Central memory CD8-positive, alpha-beta T cell (primary cell): ENCODE measurements around the gene CPAMD8.
A peak's percentile ranks its signal among the peaks of the same experiment; 100 is the strongest.
"Not testable (repeated sequence)": the region's sequence is repeated elsewhere in the genome, so short reads cannot be mapped to it uniquely, and the experiment has no call there.

ENCODE experiments used
- ATAC-seq: fragments of 150-1000 bp; cut with Tn5 transposase; replicated peaks from 2 replicates; pipeline ENCODE4 v1.10.0; 2022; ENCODE audit warnings: mild to moderate bottlenecking, moderate FRiP score, moderate number of reproducible peaks; ENCODE audit not compliant: poor library complexity, severe bottlenecking; ENCODE audit errors: extremely low read depth
- DNase-seq, 2 donors: peaks; one replicate each; pipeline ENCODE4 v3.0.0; 2021; ENCODE audit warnings: low spot score in 2 of 2
- H3K27ac Mint-ChIP-seq: one replicate; pipeline ENCODE4 v1.8.0; 2022; ENCODE audit warnings: low read depth, mild to moderate bottlenecking, moderate library complexity, mixed read lengths
- H3K27me3 Mint-ChIP-seq: one replicate; pipeline ENCODE4 v1.8.0; 2022; ENCODE audit warnings: mixed read lengths
- H3K36me3 Mint-ChIP-seq: one replicate; pipeline ENCODE4 v1.8.0; 2022; ENCODE audit warnings: mild to moderate bottlenecking, moderate library complexity, mixed read lengths; ENCODE audit not compliant: insufficient read depth
- H3K4me1 Mint-ChIP-seq: one replicate; pipeline ENCODE4 v1.8.0; 2022; ENCODE audit warnings: mixed read lengths
- H3K4me3 Mint-ChIP-seq: one replicate; pipeline ENCODE4 v1.8.0; 2022; ENCODE audit warnings: mild to moderate bottlenecking, moderate library complexity, mixed read lengths
- H3K9me3 Mint-ChIP-seq: one replicate; pipeline ENCODE4 v1.8.0; 2022; ENCODE audit warnings: mixed read lengths

Gene CPAMD8

GRCh38 chr19:17014212-17014861 is 12.3 kb downstream of the CPAMD8 start:
- not testable (repeated sequence) for H3K9me3 Mint-ChIP-seq, H3K36me3 Mint-ChIP-seq, H3K27ac Mint-ChIP-seq, ATAC-seq, H3K4me1 Mint-ChIP-seq, DNase-seq, H3K4me3 Mint-ChIP-seq
- peaks cover 37% of the 10 kb centered on the region for H3K27me3 Mint-ChIP-seq

- Mint-ChIP-seq H3K4me3 (no peak overlapping the region), H3K4me1 (no peaks in the 10 kb centered on the region), H3K27me3 (peaks cover 36% of the 10 kb centered on the region), H3K9me3 (peaks cover 5% of the 10 kb centered on the region), H3K27ac (no peak overlapping the region), H3K36me3 (no peaks in the 10 kb centered on the region)
- DNase-seq (no peak), ATAC-seq (no peak)
These were observed 15.1 kb downstream of the CPAMD8 start for GRCh38 chr19:17011485-17011884.

GRCh38 chr19:17006579-17006978 is 20.0 kb downstream of the CPAMD8 start:
- ATAC-seq (no peak), DNase-seq (no peak)
- H3K27me3 Mint-ChIP-seq: peaks cover 9% of the 10 kb centered on the region
- peaks cover 6% of the 10 kb centered on the region for H3K36me3 Mint-ChIP-seq
- H3K4me1 Mint-ChIP-seq: peaks cover 11% of the 10 kb centered on the region
- H3K4me3 Mint-ChIP-seq: no peak overlapping the region
- peak overlapping the region; percentile 2 for H3K27ac Mint-ChIP-seq
- H3K9me3 Mint-ChIP-seq: no peaks in the 10 kb centered on the region

GRCh38 chr19:17005000-17005399 is 21.6 kb downstream of the CPAMD8 start:
- Mint-ChIP-seq H3K27ac (no peak overlapping the region), H3K36me3 (peaks cover 11% of the 10 kb centered on the region), H3K4me1 (peaks cover 25% of the 10 kb centered on the region), H3K27me3 (no peaks in the 10 kb centered on the region), H3K9me3 (no peaks in the 10 kb centered on the region), H3K4me3 (no peak overlapping the region)
- ATAC-seq (no peak), DNase-seq (no peak)

- Mint-ChIP-seq H3K4me1 (peaks cover 25% of the 10 kb centered on the region), H3K4me3 (no peak overlapping the region), H3K36me3 (peaks cover 11% of the 10 kb centered on the region), H3K9me3 (no peaks in the 10 kb centered on the region), H3K27ac (no peak overlapping the region), H3K27me3 (no peaks in the 10 kb centered on the region)
- DNase-seq: no peak
- ATAC-seq: no peak
These were observed 22.2 kb downstream of the CPAMD8 start for GRCh38 chr19:17004386-17004785.

GRCh38 chr19:17002455-17002854 is 24.2 kb downstream of the CPAMD8 start:
- DNase-seq: no peak
- H3K4me1 Mint-ChIP-seq: peaks cover 25% of the 10 kb centered on the region
- peak overlapping the region; percentile 90 for H3K27ac Mint-ChIP-seq
- H3K36me3 Mint-ChIP-seq: peaks cover 11% of the 10 kb centered on the region
- H3K27me3 Mint-ChIP-seq: no peaks in the 10 kb centered on the region
- no peak for ATAC-seq
- H3K9me3 Mint-ChIP-seq: peaks cover 5% of the 10 kb centered on the region
- H3K4me3 Mint-ChIP-seq: peak overlapping the region; percentile 72

- Mint-ChIP-seq H3K9me3 (peaks cover 5% of the 10 kb centered on the region), H3K27ac (peak overlapping the region; percentile 90), H3K4me1 (peaks cover 25% of the 10 kb centered on the region), H3K27me3 (no peaks in the 10 kb centered on the region), H3K4me3 (peak overlapping the region; percentile 72), H3K36me3 (peaks cover 11% of the 10 kb centered on the region)
- DNase-seq (peak; percentile 60 to 86), ATAC-seq (peak; percentile 98)
These were observed 24.9 kb downstream of the CPAMD8 start for GRCh38 chr19:17001603-17002183.

GRCh38 chr19:16998635-16999194 is 27.9 kb downstream of the CPAMD8 start:
- no peak for DNase-seq
- Mint-ChIP-seq H3K4me1 (peaks cover 25% of the 10 kb centered on the region), H3K27ac (peak overlapping the region; percentile 21), H3K27me3 (no peaks in the 10 kb centered on the region), H3K36me3 (peaks cover 10% of the 10 kb centered on the region), H3K9me3 (peaks cover 5% of the 10 kb centered on the region), H3K4me3 (no peak overlapping the region)
- no peak for ATAC-seq

- not testable (repeated sequence) for H3K4me3 Mint-ChIP-seq, H3K9me3 Mint-ChIP-seq, ATAC-seq, H3K36me3 Mint-ChIP-seq, DNase-seq, H3K27ac Mint-ChIP-seq
- H3K27me3 Mint-ChIP-seq: peaks cover 10% of the 10 kb centered on the region
- H3K4me1 Mint-ChIP-seq: peaks cover 18% of the 10 kb centered on the region
These were observed 29.6 kb downstream of the CPAMD8 start for GRCh38 chr19:16996838-16997490.

- no peak for ATAC-seq
These were observed 37.9 kb downstream of the CPAMD8 start for GRCh38 chr19:16988661-16989060.

GRCh38 chr19:16985403-16985802 is 41.2 kb downstream of the CPAMD8 start:
- ATAC-seq: no peak
- Mint-ChIP-seq H3K9me3 (no peaks in the 10 kb centered on the region), H3K27ac (no peak overlapping the region), H3K4me1 (no peaks in the 10 kb centered on the region), H3K27me3 (no peaks in the 10 kb centered on the region), H3K4me3 (no peak overlapping the region), H3K36me3 (no peaks in the 10 kb centered on the region)
- no peak for DNase-seq

More at GRCh38 chr19:16988661-16989060, 37.9 kb downstream of the CPAMD8 start:
- no peaks in the 10 kb centered on the region for H3K9me3 Mint-ChIP-seq
- H3K27me3 Mint-ChIP-seq: peaks cover 10% of the 10 kb centered on the region
- no peaks in the 10 kb centered on the region for H3K4me1 Mint-ChIP-seq
- DNase-seq: no peak
- peak overlapping the region; percentile 30 for H3K27ac Mint-ChIP-seq
- H3K4me3 Mint-ChIP-seq: no peak overlapping the region
- H3K36me3 Mint-ChIP-seq: no peaks in the 10 kb centered on the region

GRCh38 chr19:16982586-16982985 is 44.0 kb downstream of the CPAMD8 start:
- H3K4me3 Mint-ChIP-seq, H3K27ac Mint-ChIP-seq, H3K9me3 Mint-ChIP-seq, ATAC-seq, DNase-seq, H3K36me3 Mint-ChIP-seq, H3K4me1 Mint-ChIP-seq: not testable (repeated sequence)
- H3K27me3 Mint-ChIP-seq: peaks cover 20% of the 10 kb centered on the region
